Effector CD8-positive, alpha-beta T cell (primary cell): ENCODE data around the gene ERCC8.

Experiments used
- DNase-seq: peaks from one replicate; lab custom pipeline; 2025; lab: John Stamatoyannopoulos, UW

ERCC8 gene

GRCh38 chr5:60835554-60835953, 109.3 kb downstream of the ERCC8 start:
- no peak for DNase-seq

GRCh38 chr5:60833520-60833919, 111.3 kb downstream of the ERCC8 start:
- no peak for DNase-seq

- no peak for DNase-seq
Measured at GRCh38 chr5:60830581-60831127, 114.2 kb downstream of the ERCC8 start.

GRCh38 chr5:60829490-60830266, 115.2 kb downstream of the ERCC8 start:
- DNase-seq, result no peak

GRCh38 chr5:60827201-60827600, 117.7 kb downstream of the ERCC8 start:
- no peak for DNase-seq

GRCh38 chr5:60826653-60827052, 118.2 kb downstream of the ERCC8 start:
- DNase-seq, result no peak
